HG03354 (cell line): ENCODE data around the gene CDH4.

Experiments used
- ATAC-seq: cut with Tn5 transposase; IDR thresholded peaks from one replicate; pipeline ENCODE4 v1.9.1; 2021; ENCODE audit warnings: mild to moderate bottlenecking; ENCODE audit not compliant: unreplicated experiment, poor library complexity, severe bottlenecking

Gene CDH4

DNA sequence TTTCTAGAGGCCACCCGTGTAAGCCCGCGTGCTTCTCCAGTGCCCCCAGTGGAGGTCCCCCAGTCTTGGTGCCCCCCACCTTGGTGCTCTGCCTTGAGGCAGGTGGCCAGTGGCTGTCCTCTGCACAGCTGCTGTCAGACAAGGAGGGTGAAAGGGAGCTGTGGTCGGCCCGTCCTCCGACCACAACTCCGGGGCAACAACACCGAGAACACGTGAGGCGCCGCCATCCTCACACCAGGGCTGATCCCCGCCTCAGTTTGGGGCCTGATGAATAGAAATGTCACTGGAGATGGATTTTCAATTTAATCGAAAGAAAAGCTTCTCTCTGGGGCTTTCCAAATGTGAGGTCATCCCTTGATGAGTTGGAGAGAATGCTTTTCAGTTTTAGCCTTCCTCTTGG is 304.6 kb downstream of the CDH4 start:
- ATAC-seq: no peak

- ATAC-seq: no peak
Observed at GRCh38 chr20:61557621-61558020, 305.6 kb downstream of the CDH4 start.

DNA sequence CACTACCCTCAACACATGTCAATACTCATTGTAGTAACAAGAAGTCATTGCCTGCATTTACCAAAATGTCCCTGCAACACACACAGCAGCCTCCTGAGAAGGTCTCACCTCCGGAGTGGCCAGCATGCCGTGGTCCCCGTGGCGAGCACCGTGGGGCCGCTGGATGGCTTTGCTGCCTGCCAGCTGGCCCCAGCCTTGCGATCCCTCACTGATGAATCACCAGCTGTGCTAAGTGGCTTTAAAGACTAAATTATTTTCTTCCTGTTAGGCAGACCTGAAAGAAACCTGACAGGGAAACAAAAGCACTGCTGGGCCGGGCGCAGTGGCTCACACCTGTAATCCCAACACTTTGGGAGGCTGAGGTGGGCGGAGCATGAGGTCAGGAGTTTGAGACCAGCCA is 306.7 kb downstream of the CDH4 start:
- ATAC-seq: no peak

- no peak for ATAC-seq
Observed at GRCh38 chr20:61559706-61560315, 307.8 kb downstream of the CDH4 start.

DNA sequence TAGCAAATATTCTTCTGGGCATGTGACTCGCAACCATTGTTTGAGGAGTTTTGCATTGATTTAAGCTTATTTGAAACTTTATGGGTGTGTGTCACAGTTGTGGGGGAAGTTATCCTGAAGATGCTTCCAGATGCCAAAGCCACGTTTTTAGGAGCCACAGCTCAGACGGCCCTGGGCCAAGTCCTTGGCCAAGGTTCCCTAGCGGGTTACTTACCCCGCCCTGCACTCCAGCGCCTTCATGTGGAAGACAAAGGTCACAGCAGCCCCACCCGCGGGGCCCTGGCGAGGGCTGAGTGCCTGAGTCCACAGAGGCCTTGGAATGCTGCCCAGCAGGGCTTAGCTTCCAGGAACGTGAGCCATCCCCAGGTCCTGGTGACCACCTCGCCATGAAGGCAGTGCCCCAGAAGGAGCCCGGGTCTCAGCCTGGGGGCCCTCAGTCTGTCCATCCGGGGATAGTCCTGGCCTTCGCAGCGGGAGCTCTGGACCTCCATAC is 308.3 kb downstream of the CDH4 start:
- ATAC-seq: no peak

DNA sequence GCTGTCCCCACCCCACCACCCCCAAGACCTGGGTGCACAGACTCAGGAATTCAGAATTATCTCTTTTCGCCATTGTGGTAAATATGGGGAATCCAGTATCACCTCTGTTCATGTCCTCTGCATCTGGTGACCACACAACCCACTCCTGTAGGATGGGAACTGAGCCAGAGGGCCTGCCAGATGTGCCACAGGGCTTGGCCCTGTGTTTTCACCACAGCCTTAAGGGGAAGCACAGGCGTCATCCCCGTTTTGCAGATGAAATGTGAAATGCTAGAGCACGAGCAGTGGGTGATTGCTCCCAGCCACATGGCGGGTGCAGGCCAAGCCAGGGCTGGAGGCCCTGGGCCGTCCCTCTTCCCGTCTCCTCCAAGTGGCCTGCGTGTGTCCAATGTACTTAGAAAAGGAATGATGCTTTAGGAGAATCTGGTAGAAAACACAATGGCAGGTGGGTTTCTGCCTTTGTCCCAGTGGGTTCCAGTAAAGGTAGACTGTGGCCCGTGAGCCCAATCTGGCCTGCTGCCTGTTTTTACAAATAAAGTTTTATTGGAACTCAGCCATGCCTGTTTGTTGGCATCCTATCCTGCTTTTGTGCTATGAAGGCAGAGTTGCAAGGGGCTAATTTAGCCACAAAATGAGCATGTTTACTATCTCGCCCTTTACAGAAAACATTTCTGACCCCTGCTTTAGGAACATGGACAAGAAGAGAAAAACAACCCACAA is 309.2 kb downstream of the CDH4 start:
- no peak for ATAC-seq

- ATAC-seq: no peak
Observed at GRCh38 chr20:61562491-61562890, 310.4 kb downstream of the CDH4 start.

GRCh38 chr20:61562897-61563504 is 310.9 kb downstream of the CDH4 start:
- ATAC-seq: no peak

DNA sequence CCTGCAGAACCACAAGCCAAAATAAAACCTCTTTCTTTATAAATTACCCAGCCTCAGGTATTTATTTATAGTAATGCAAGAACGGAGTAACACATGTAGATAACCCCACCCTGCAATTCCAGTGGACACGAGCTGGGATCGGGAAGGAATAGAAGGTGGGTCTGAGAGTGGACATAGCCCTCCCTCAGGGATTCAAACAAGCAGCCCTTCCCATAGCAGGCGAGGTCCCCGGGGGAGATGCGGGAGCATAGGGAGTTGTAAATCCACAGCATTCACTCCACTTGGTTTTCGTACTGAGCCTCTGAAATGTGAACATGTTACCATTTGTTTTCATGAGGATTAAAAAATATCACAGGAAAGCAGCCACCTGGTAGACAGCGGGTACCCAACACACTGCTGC is 312.6 kb downstream of the CDH4 start:
- no peak for ATAC-seq

- no peak for ATAC-seq
Observed at GRCh38 chr20:61565791-61566190, 313.7 kb downstream of the CDH4 start.

- no peak for ATAC-seq
Observed at GRCh38 chr20:61566691-61567090, 314.6 kb downstream of the CDH4 start.

DNA sequence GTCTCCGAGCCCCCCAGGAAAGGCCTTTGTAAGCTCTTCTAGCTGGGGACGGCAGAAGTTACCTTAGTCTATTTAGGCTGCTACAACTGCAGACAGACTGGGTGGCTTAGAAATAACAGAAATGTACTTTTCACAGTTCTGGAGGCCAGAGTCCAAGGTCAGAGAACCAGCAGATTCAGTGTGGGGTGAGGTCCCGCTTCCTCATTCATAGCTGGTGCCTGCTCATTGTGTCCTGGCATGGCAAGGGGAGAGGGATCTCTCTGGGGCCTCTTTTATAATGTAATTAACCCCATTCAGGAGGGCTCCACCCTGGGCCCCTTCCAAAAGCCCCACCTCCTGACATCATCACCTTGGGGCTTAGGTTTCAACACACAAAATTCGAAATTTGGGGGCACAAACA is 315.1 kb downstream of the CDH4 start:
- no peak for ATAC-seq

DNA sequence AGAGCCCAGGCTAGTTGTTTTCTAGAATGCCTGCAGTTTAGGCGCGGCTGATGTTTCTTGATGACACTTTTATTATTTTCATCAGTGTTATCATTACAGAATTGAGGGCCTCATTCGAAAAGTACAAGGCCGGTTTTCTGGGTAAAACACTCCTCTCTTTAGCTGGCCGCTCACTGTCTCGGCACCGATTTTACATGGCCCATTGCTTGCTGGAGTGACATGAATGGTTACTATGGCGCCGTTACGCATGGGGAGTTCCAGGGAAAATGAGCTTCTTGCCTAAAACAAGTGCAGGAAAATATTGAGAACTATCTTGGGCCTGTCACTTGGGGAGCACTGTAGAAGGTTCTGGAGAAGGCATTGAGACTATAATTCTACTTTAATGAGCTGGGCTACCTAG is 317.8 kb downstream of the CDH4 start:
- no peak for ATAC-seq

GRCh38 chr20:61570646-61571195 is 318.7 kb downstream of the CDH4 start:
- ATAC-seq: no peak

DNA sequence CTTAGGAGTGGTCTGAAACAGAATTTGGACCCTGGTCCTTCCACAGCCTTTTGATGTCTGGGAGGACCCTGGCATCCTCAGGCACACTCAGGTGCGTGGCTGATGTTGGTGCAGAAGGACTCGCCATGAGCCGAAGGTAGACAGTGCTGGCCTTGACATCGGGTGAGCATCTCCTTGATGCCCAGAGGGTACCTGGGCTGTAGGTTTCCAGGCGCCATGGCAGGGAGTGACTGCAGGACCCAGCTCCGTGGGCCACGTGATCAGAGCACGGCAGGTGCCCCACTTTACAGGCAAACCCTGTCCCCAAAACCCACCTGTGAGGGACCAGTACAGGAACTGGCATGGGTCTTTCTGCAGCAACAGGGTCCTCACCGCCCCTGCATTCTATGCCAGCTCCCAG is 319.2 kb downstream of the CDH4 start:
- no peak for ATAC-seq

DNA sequence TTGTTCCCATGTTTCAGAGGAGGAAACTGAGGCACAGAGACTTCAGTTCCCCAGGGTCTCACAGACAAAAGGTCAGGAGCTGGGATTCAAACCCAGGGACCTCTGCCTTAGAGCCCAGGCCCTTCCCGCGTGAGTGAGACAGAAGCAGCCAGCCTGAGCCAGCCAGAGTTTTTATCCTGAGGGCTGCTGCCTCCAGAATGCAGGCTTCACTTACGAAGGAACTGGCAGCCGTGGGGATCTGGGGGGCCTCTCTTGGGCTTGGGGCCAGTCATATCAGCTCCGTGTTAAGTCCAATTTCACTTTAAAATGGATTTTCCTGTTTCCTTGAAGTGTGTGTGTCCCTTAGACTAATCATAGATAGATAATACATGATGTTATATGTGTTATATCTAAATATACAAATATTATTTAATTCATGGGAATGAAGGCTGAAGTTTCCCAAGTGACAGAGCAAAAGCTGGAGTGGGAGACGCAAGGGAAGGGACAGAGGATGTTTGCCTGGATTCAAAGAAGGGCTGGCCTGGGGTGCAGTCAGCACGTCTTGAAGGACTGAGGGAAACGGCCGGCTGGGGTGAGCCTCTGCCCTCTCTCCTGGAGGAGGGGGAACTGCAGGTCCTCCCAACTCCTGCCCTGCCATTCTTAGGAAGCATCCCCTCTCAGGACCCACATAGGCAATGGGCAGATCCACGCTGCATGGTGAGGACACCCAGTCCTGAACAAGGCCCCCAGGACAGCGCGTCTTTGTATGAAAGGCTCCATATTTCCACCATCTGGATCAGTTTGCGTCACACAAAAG is 320.1 kb downstream of the CDH4 start:
- ATAC-seq: no peak

DNA sequence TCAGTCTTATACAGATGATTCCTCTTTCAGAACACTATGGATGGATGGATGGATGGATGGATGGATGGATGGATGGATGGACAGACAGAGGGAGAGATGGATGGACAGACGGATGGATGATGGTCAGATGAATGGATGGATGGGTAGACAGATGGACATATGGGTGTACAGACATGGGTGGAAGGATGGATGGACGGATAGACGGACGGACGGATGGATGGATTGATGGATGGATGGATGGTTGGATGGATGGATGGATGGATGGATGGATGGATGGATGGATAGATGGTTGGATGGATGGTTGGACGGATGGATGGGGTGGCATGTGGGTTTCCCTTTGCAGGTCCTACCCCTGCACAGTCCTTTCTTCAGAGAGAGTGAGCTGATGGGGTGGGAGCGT is 320.7 kb downstream of the CDH4 start:
- ATAC-seq: no peak

- ATAC-seq: no peak
Observed at GRCh38 chr20:61573415-61574305, 321.6 kb downstream of the CDH4 start.
